Measurements from ENCODE around the gene NET1. TPM values are rescaled to one million over a fixed set of nuclear protein-coding genes. Genes with fewer than 3 reads are reported as not detected.

NET1 gene
- total RNA-seq, 4 donors from 2014 or later: 90.0 to 311 (median 289) TPM

- peak; percentile 91 for DNase-seq
- peak; percentile 30 to 80 (median 63) for TF ChIP-seq POLR2AphosphoS5 (IDR thresholded peaks at IDR 0.05)
- TF ChIP-seq CTCF (IDR thresholded peaks at IDR 0.05): peak in 2 of 5 experiments; percentile 30 to 31
- peak; percentile 82 for TF ChIP-seq POLR2A (IDR thresholded peaks at IDR 0.05)
- TF ChIP-seq EP300 (IDR thresholded peaks at IDR 0.05; ENCODE audit: low read depth): peak; percentile 66
- Histone ChIP-seq H3K27ac (peak overlapping the region; percentile 91 to 95 (median 92)), H3K9me3 (no peaks in the 10 kb centered on the region), H3K36me3 (no peaks in the 10 kb centered on the region), H3K4me3 (peak overlapping the region in 1 of 4 donors; percentile 12), H3K27me3 (no peaks in the 10 kb centered on the region), H3K4me1 (peaks cover 0 to 17% (median 8%) of the 10 kb centered on the region in 4 donors)
- in situ Hi-C loops (cut with MboI; ENCODE audit: low pct_ligation_motif_present in 1 of 4, low pct_unique_long_range_greater_than_20kb in 1 of 4, low sequenced_read_pairs in 3 of 4) (no loop called here), intact Hi-C loops (cut with DNase I; ENCODE audit: low total_unique reads) (loop anchor here (5.0 kb wide), 1 partner anchor 1149 kb away; no protein-coding TSS in a partner anchor)
- WGBS, 2 donors (ENCODE audit: low coverage in 1 of 2): 67 to 70% methylated on average over 2 to 24 of the region's 27 CpGs
Measured at GRCh38 chr10:5488272-5489161, 76.2 kb downstream of the NET1 start.

GRCh38 chr10:5490032-5490431 is 77.7 kb downstream of the NET1 start:
- H3K36me3 ChIP-seq: no peaks in the 10 kb centered on the region
- in situ Hi-C loops (cut with MboI; ENCODE audit: low pct_ligation_motif_present in 1 of 4, low pct_unique_long_range_greater_than_20kb in 1 of 4, low sequenced_read_pairs in 3 of 4): no loop called here
- peaks cover 0 to 21% (median 8%) of the 10 kb centered on the region in 4 donors for H3K4me1 ChIP-seq
- no peak overlapping the region for H3K27ac ChIP-seq
- H3K27me3 ChIP-seq: no peaks in the 10 kb centered on the region
- intact Hi-C loops (cut with DNase I; ENCODE audit: low total_unique reads): no loop called here
- DNase-seq: no peak
- no peak overlapping the region for H3K4me3 ChIP-seq
- H3K9me3 ChIP-seq: no peaks in the 10 kb centered on the region
- WGBS, 2 donors (ENCODE audit: low coverage in 1 of 2): 77 to 100% methylated on average over 2 to 4 of the region's 4 CpGs
- TF ChIP-seq POLR2AphosphoS5 (IDR thresholded peaks at IDR 0.05): no peak
- TF ChIP-seq POLR2A (IDR thresholded peaks at IDR 0.05): no peak

GRCh38 chr10:5490698-5491464 is 78.5 kb downstream of the NET1 start:
- no peaks in the 10 kb centered on the region for H3K27me3 ChIP-seq
- in situ Hi-C loops (cut with MboI; ENCODE audit: low pct_ligation_motif_present in 1 of 4, low pct_unique_long_range_greater_than_20kb in 1 of 4, low sequenced_read_pairs in 3 of 4): no loop called here
- no peaks in the 10 kb centered on the region for H3K9me3 ChIP-seq
- intact Hi-C loops (cut with DNase I; ENCODE audit: low total_unique reads): no loop called here
- DNase-seq: no peak
- peaks cover 0 to 21% (median 8%) of the 10 kb centered on the region in 4 donors for H3K4me1 ChIP-seq
- no peak overlapping the region for H3K4me3 ChIP-seq
- no peaks in the 10 kb centered on the region for H3K36me3 ChIP-seq
- no peak overlapping the region for H3K27ac ChIP-seq
- TF ChIP-seq POLR2AphosphoS5 (IDR thresholded peaks at IDR 0.05) (no peak), POLR2A (IDR thresholded peaks at IDR 0.05) (no peak), EP300 (IDR thresholded peaks at IDR 0.05; ENCODE audit: low read depth) (no peak), CTCF (IDR thresholded peaks at IDR 0.05) (no peak)
- 83 to 89% methylated on average over 2 to 10 of the region's 10 CpGs for WGBS, 2 donors (ENCODE audit: low coverage in 1 of 2)

- DNase-seq: no peak
- Histone ChIP-seq H3K4me3 (no peak overlapping the region), H3K4me1 (peaks cover 0 to 16% (median 7%) of the 10 kb centered on the region in 4 donors), H3K27ac (no peak overlapping the region), H3K27me3 (no peaks in the 10 kb centered on the region), H3K9me3 (no peaks in the 10 kb centered on the region), H3K36me3 (no peaks in the 10 kb centered on the region)
- no peak for TF ChIP-seq EP300 (IDR thresholded peaks at IDR 0.05; ENCODE audit: low read depth)
- TF ChIP-seq POLR2A (IDR thresholded peaks at IDR 0.05): no peak
- no peak for TF ChIP-seq POLR2AphosphoS5 (IDR thresholded peaks at IDR 0.05)
- no peak for TF ChIP-seq CTCF (IDR thresholded peaks at IDR 0.05)
- intact Hi-C loops (cut with DNase I; ENCODE audit: low total_unique reads): no loop called here
- in situ Hi-C loops (cut with MboI; ENCODE audit: low pct_ligation_motif_present in 1 of 4, low pct_unique_long_range_greater_than_20kb in 1 of 4, low sequenced_read_pairs in 3 of 4): no loop called here
- WGBS, 2 donors (ENCODE audit: low coverage in 1 of 2): 97% methylated on average over 7 of the region's 7 CpGs; no CpG with 5 or more reads in 1 of the 2 donors
Measured at GRCh38 chr10:5491477-5491876, 79.1 kb downstream of the NET1 start.

All from transverse colon (tissue), 4 donors.